ENCODE data around the gene ATP8A1. TPM values are rescaled to one million over a fixed set of nuclear protein-coding genes. Genes with fewer than 3 reads are reported as not detected.
"Not testable (repeated sequence)": the region's sequence is repeated elsewhere in the genome, so short reads cannot be mapped to it uniquely, and the experiment has no call there.

Gene ATP8A1
- 278 TPM for total RNA-seq (ENCODE audit: unreplicated experiment)
- long read RNA-seq, partial matches to known transcripts: 1 of 5 reads
- long read RNA-seq, other reads (novel, unspliced or antisense): 2 of 5 reads

- peaks cover 12% of the 10 kb centered on the region for H3K36me3 Mint-ChIP-seq (ENCODE audit: unreplicated experiment)
- H3K4me1 Mint-ChIP-seq (ENCODE audit: low read depth, unreplicated experiment): peaks cover 45% of the 10 kb centered on the region
- H3K27me3 Mint-ChIP-seq (ENCODE audit: unreplicated experiment): peaks cover 17% of the 10 kb centered on the region
- TF ChIP-seq CTCF (IDR thresholded peaks at IDR 0.05; ENCODE audit: partially characterized antibody, unreplicated experiment): no peak
- H3K27ac Mint-ChIP-seq (ENCODE audit: unreplicated experiment): peak within 1 kb of the TSS; percentile 100
- peaks cover 22% of the 10 kb centered on the region for H3K9me3 Mint-ChIP-seq (ENCODE audit: unreplicated experiment)
- peak within 1 kb of the TSS; percentile 97 for H3K4me3 Mint-ChIP-seq (ENCODE audit: unreplicated experiment)
- peak; percentile 97 for DNase-seq
These were observed at the start of gene ATP8A1 for GRCh38 chr4:42656944-42657792. ATP8A1 (minus strand) TSS chr4:42657105; CDS start chr4:42656873, 232 bp downstream.

GRCh38 chr4:42706086-42706485, 49.2 kb upstream of the ATP8A1 start:
- Mint-ChIP-seq H3K27ac (ENCODE audit: unreplicated experiment) (peak overlapping the region; percentile 52), H3K36me3 (ENCODE audit: unreplicated experiment) (peaks cover 5% of the 10 kb centered on the region), H3K27me3 (ENCODE audit: unreplicated experiment) (no peaks in the 10 kb centered on the region), H3K4me1 (ENCODE audit: low read depth, unreplicated experiment) (peaks cover 10% of the 10 kb centered on the region), H3K4me3 (ENCODE audit: unreplicated experiment) (no peak overlapping the region), H3K9me3 (ENCODE audit: unreplicated experiment) (peaks cover 3% of the 10 kb centered on the region)
- TF ChIP-seq CTCF (IDR thresholded peaks at IDR 0.05; ENCODE audit: partially characterized antibody, unreplicated experiment): no peak
- DNase-seq: no peak

GRCh38 chr4:42703813-42704212, 46.9 kb upstream of the ATP8A1 start:
- peak overlapping the region; percentile 75 for H3K27ac Mint-ChIP-seq (ENCODE audit: unreplicated experiment)
- H3K4me1 Mint-ChIP-seq (ENCODE audit: low read depth, unreplicated experiment): peaks cover 10% of the 10 kb centered on the region
- H3K4me3 Mint-ChIP-seq (ENCODE audit: unreplicated experiment): no peak overlapping the region
- peak; percentile 32 for DNase-seq
- TF ChIP-seq CTCF (IDR thresholded peaks at IDR 0.05; ENCODE audit: partially characterized antibody, unreplicated experiment): no peak
- H3K36me3 Mint-ChIP-seq (ENCODE audit: unreplicated experiment): peaks cover 14% of the 10 kb centered on the region
- H3K9me3 Mint-ChIP-seq (ENCODE audit: unreplicated experiment): peaks cover 5% of the 10 kb centered on the region
- no peaks in the 10 kb centered on the region for H3K27me3 Mint-ChIP-seq (ENCODE audit: unreplicated experiment)

GRCh38 chr4:42702895-42703294, 46.0 kb upstream of the ATP8A1 start:
- TF ChIP-seq CTCF (IDR thresholded peaks at IDR 0.05; ENCODE audit: partially characterized antibody, unreplicated experiment): no peak
- no peak for DNase-seq
- Mint-ChIP-seq H3K4me1 (ENCODE audit: low read depth, unreplicated experiment) (peaks cover 8% of the 10 kb centered on the region), H3K27me3 (ENCODE audit: unreplicated experiment) (no peaks in the 10 kb centered on the region), H3K9me3 (ENCODE audit: unreplicated experiment) (peaks cover 5% of the 10 kb centered on the region), H3K36me3 (ENCODE audit: unreplicated experiment) (peaks cover 14% of the 10 kb centered on the region), H3K4me3 (ENCODE audit: unreplicated experiment) (no peak overlapping the region), H3K27ac (ENCODE audit: unreplicated experiment) (no peak overlapping the region)

- H3K4me3 Mint-ChIP-seq (ENCODE audit: unreplicated experiment); H3K27me3 Mint-ChIP-seq (ENCODE audit: unreplicated experiment); H3K4me1 Mint-ChIP-seq (ENCODE audit: low read depth, unreplicated experiment); H3K27ac Mint-ChIP-seq (ENCODE audit: unreplicated experiment); DNase-seq; H3K9me3 Mint-ChIP-seq (ENCODE audit: unreplicated experiment): not testable (repeated sequence)
- peaks cover 14% of the 10 kb centered on the region for H3K36me3 Mint-ChIP-seq (ENCODE audit: unreplicated experiment)
These were observed 44.9 kb upstream of the ATP8A1 start for GRCh38 chr4:42701780-42702179.
